NCI-H187 (cell line): ENCODE results near the gene GRID1.

Experiments used
- DNase-seq, 2 experiments: peaks; one replicate each; lab custom pipeline; 2025; lab: John Stamatoyannopoulos, UW

Gene GRID1

GRCh38 chr10:86063341-86063740 lies 303.3 kb downstream of the GRID1 start:
- no peak for DNase-seq

GRCh38 chr10:86062647-86063145 lies 303.9 kb downstream of the GRID1 start:
- DNase-seq, result no peak

DNA sequence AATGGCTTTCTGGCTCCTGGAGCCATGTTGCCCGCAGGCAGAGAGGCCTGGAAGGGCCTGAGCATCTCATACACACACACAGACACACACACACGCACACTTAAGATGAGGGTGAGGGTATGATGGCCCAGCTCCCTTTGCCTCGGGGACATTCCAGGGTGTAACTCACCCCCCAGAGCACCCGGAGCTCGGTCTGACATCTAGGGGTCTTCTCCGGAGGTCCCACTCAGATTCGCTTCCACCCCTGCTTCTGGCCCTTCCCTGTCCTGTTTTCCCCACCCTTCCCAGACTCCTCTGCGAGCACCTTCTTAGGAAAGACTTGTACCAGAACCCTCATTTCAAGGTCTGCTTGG lies 304.4 kb downstream of the GRID1 start:
- DNase-seq, result no peak

DNA sequence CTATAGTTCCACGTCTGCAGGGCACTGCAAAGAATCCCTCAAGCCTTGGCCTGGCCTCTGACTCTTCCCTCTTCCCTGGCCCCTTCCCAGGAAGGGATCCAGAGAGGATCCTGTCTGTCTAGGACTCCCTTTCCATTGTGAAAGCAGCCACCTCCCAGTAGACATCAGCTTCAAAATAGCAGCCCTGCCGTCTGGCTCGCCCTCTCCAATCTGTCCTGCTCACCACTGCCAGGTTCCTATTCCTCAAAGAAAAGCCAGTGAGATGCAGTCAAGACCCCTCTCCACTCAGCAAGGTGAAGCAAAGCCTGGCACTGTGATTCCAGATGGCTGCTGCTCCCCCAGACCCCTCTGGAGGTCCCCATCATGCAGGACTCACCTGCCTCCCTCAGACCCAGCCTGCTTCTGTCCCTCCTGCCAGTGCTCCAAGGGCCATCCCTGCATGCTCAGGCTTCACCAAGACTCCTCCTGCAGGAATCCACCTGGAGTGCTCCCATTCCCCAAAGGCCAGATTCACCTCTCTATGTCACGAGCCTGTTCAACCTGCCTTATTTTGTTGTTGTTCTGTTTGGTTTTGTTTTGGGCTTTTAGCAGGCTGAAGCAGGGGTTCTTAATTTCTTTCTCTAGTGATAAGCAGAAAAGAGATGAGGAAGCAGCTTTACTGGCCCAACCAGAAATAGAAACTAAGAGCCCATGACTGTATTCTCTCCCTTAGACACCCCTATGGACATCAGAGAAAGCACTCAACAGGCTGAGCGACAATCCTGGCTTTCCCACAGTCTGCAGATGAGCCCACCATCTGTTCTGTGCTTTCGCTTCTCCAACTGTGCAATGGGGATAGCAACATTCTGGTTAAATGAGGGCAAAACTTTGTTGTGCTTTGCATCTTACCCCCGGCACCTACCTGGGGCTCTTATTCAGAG lies 305.1 kb downstream of the GRID1 start:
- DNase-seq, result no peak

- no peak for DNase-seq
Measured at GRCh38 chr10:86060386-86061277, 306.0 kb downstream of the GRID1 start.

DNA sequence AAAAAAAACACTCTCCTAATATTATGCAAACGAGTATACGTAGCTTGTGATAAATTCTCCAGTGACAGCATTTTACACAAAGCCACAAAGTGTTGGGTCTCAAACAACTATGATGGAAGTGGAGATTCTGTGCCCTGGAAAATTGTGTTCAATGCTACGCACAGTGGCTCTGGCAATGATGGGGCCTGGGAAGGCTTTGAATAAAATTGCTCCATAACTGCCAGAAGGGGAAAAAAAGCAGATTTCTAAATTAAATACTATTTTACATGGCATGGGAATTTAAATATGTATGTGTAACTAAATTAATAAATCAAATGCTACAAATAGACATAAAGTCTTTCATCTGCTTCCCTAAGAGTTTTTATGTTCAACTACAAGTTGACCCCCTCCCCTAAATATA lies 306.7 kb downstream of the GRID1 start:
- no peak for DNase-seq

- DNase-seq, result no peak
Measured at GRCh38 chr10:86058964-86059363, 307.6 kb downstream of the GRID1 start.

GRCh38 chr10:86057708-86058107 lies 308.9 kb downstream of the GRID1 start:
- DNase-seq, result no peak

DNA sequence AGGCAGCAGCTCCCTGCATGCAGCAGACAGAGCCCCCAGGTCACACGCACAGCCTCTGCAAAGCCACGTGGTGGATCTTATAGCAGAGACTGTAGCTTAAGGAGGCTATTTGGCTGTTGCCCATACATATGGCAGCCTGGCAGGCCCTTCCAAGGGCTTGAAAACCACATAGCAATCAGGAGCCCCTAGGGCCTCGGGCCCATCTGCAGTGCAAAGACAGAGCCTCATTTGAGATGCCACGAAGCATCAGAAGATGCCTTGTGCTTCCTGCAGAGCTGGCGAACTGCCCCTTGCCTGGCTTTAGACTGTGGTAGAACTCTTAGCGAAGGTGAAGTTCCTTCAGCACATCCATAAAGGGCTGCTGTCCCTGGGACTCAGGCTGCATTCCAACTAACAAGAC lies 309.9 kb downstream of the GRID1 start:
- no peak for DNase-seq

DNA sequence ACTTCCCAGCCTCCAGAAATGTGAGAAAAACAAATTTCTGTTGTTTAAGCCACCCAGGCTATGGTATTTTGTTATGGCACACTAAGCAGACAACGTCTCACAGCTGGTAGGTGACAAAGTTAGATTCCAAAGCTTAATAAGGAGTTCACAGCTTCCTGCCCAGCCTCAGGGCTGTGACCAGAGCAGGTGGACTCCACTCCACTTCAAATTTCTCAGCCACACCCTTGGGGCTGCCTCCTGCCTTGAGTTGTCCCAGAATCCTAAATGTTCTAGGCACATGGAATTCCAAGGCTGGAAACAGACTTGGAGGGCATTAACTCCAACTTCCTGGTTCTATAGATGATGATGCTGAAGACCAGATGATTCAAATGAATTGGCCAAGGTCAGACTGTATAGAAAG lies 310.7 kb downstream of the GRID1 start:
- no peak for DNase-seq

- no peak for DNase-seq
Measured at GRCh38 chr10:86053675-86054074, 312.9 kb downstream of the GRID1 start.

- no peak for DNase-seq
Measured at GRCh38 chr10:86051586-86051985, 315.0 kb downstream of the GRID1 start.

GRCh38 chr10:86049442-86049841 lies 317.2 kb downstream of the GRID1 start:
- no peak for DNase-seq

DNA sequence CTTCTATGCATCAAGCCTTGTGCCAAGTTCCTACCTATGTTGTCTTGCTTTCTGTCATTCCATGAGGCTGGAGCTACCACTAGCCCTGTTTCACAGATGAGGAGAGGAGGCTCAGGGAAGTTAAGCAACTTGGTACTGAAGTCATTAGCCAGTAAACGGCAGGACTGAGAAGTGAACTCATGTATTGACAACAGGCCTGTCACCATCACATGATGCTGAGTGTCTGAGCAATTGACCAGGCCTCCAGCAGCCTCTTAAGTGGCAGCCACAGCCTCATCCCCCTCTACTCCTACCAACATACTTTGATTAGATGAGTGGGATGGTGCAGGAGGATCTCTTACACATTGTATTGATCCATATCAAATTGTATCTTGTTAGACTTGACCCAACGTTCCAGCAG lies 317.6 kb downstream of the GRID1 start:
- no peak for DNase-seq

GRCh38 chr10:86048571-86048970 lies 318.0 kb downstream of the GRID1 start:
- DNase-seq, result no peak

- no peak for DNase-seq
Measured at GRCh38 chr10:86047588-86047987, 319.0 kb downstream of the GRID1 start.

DNA sequence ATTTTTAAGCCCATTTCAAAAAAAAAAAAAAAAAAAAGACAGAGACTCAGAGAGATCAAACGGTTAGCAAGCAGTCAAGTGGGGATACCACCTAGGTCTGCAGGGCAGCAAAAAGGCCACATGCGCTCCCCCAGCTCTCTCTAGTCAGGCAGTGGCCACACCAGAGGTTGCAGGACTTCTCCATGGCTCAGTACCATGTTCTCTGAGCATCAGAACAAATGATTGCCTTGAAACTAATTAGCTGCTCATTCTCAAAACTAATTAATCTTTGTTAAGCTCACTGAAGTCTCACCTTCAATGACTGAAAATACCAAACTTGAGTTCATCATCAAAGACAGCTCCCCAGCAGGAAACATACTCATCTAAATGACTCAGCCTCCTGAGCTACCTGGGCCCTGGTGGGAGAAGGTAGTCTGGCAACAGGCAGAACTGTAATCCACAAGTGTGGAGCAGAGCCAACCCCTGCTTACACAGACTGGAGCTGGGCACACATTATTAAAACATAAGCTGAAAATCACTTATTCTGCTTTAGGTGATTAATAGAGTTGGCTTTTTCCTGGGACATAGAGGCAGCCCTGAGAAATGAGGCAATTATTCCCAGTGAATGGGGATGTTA lies 319.6 kb downstream of the GRID1 start:
- DNase-seq, result no peak

- no peak for DNase-seq
Measured at GRCh38 chr10:86045896-86046295, 320.7 kb downstream of the GRID1 start.

- DNase-seq, result no peak
Measured at GRCh38 chr10:86044029-86044428, 322.6 kb downstream of the GRID1 start.

DNA sequence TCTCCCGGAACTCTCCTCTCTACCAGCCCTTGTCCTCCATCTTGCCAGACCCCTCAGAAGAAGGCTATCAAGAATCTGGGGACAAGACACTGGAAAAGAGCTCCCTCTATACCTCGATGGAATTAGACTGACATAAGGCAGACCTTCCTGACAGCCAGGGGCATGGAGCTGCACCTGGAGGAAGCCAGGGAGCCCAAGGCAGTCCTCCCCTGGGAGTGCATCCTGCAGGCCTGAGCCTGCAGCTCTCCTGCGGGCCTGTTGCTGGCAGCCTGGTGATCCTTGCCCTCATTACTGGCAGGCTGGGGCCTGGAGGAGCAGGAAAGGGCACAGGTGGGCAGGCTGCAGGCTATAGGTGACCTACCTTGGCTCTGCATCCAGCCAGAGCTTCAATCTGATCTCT lies 323.4 kb downstream of the GRID1 start:
- no peak for DNase-seq

DNA sequence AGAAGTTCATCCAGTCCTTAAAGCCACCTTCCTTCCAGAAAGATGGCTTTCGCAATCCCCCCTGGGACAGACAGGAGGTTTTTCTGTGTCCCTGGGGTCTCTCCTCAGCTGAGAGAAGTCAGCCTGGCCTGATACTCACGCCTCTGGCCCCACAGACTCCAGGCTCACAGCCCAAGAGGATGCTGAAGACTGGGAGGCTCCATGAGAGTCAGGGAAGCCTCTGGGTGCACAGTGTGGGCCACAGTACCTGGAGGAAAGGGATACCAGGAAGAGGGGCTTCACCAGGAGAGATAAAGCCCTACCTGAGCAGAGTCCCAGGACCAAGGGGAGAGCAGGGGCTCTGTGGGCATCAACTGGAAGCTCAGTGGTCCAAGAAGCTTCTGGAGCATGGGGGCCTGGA lies 324.4 kb downstream of the GRID1 start:
- no peak for DNase-seq

GRCh38 chr10:86041116-86041515 lies 325.5 kb downstream of the GRID1 start:
- no peak for DNase-seq
